WTC11 (cell line): ENCODE measurements around the gene LHPP. TPM values are rescaled to one million over a fixed set of nuclear protein-coding genes. Genes with fewer than 3 reads are reported as not detected.
A peak's percentile ranks its signal among the peaks of the same experiment; 100 is the strongest.

Experiments
- ATAC-seq: fragments of 200-7000 bp; cut with Tn5 transposase; 2 replicates; pipeline ENCODE4 v1.10.0; 2021; ENCODE audit warnings: mild to moderate bottlenecking, moderate library complexity
- CTCF ChIA-PET: fragments of 300-600 bp; sonication (Branson Sonifier 250); formaldehyde crosslinking; loops from one replicate; lab custom pipeline; 2021; ENCODE audit warnings: antibody characterized with exemption; lab: Charles Lee
- POLR2A ChIA-PET: fragments of 350-600 bp; sonication (Branson Sonifier 250); formaldehyde crosslinking; loops from one replicate; lab custom pipeline; 2021; ENCODE audit warnings: antibody characterized with exemption; lab: Charles Lee
- DNase-seq: peaks from one replicate; pipeline ENCODE4 v3.0.0; 2021; ENCODE audit warnings: low spot score
- H3K27ac Mint-ChIP-seq: 2 replicates; pipeline ENCODE4 v1.8.0; 2021; ENCODE audit warnings: mixed read lengths
- H3K27me3 Mint-ChIP-seq: 2 replicates; pipeline ENCODE4 v1.8.0; 2021; ENCODE audit warnings: low read depth, mild to moderate bottlenecking, moderate library complexity, mixed read lengths
- H3K36me3 Mint-ChIP-seq: 2 replicates; pipeline ENCODE4 v1.8.0; 2021; ENCODE audit warnings: mixed read lengths
- H3K4me1 Mint-ChIP-seq: 2 replicates; pipeline ENCODE4 v1.8.0; 2022; ENCODE audit warnings: mixed read lengths
- H3K4me3 Mint-ChIP-seq: 2 replicates; pipeline ENCODE4 v1.8.0; 2021; ENCODE audit warnings: mild to moderate bottlenecking, moderate library complexity, mixed read lengths
- H3K9me3 Mint-ChIP-seq: 2 replicates; pipeline ENCODE4 v1.8.0; 2021; ENCODE audit warnings: mixed read lengths
- ATF2 ChIP-seq: sonication (generic); formaldehyde crosslinking; IDR thresholded peaks from 2 replicates; pipeline ENCODE4 v1.8.1; 2022; ENCODE audit warnings: low read depth, missing genetic modification reagents, borderline replicate concordance
- CBFB ChIP-seq: sonication (generic); formaldehyde crosslinking; IDR thresholded peaks from 2 replicates; pipeline ENCODE4 v1.8.1; 2022; ENCODE audit warnings: mild to moderate bottlenecking, low read depth, missing genetic modification reagents
- ETV6 ChIP-seq: sonication (generic); formaldehyde crosslinking; IDR thresholded peaks from 2 replicates; pipeline ENCODE4 v1.8.1; 2022; ENCODE audit warnings: mild to moderate bottlenecking, missing genetic modification reagents
- GTF2I ChIP-seq: fragments of 250-450 bp; sonication (Bioruptor Pico); conservative IDR thresholded peaks from 2 replicates; pipeline ENCODE4 v1.4.0; 2021; ENCODE audit warnings: mild to moderate bottlenecking
- IRF1 ChIP-seq: sonication (generic); formaldehyde crosslinking; IDR thresholded peaks from 2 replicates; pipeline ENCODE4 v1.8.0; 2023; ENCODE audit warnings: missing genetic modification reagents
- NR3C1 ChIP-seq: sonication (generic); formaldehyde crosslinking; conservative IDR thresholded peaks from 2 replicates; pipeline ENCODE4 v1.8.1; 2023; ENCODE audit warnings: low read depth, mild to moderate bottlenecking, missing genetic modification reagents
- PRDM15 ChIP-seq: sonication (generic); formaldehyde crosslinking; IDR thresholded peaks from 2 replicates; pipeline ENCODE4 v1.8.0; 2022; ENCODE audit warnings: missing genetic modification reagents
- USF2 ChIP-seq: sonication (generic); formaldehyde crosslinking; IDR thresholded peaks from 2 replicates; pipeline ENCODE4 v1.8.1; 2023; ENCODE audit warnings: mild to moderate bottlenecking, missing genetic modification reagents, moderate library complexity
- ZNF121 ChIP-seq: sonication (generic); formaldehyde crosslinking; IDR thresholded peaks from 2 replicates; pipeline ENCODE4 v1.8.0; 2023; ENCODE audit warnings: missing genetic modification reagents
- ZNF532 ChIP-seq: fragments of 250-450 bp; sonication (Bioruptor Pico); IDR thresholded peaks from 2 replicates; pipeline ENCODE4 v1.9.0; 2021; ENCODE audit warnings: mild to moderate bottlenecking, borderline replicate concordance
- total RNA-seq: library from RNA; stranded (reverse); gene quantifications from 3 replicates; pipeline ENCODE4 v1.2.3, GENCODE V29; 2021

The LHPP gene
- total RNA-seq, 1 experiment from 2014 or later = 33.2 TPM

- H3K36me3 Mint-ChIP-seq = 0 out of 2 replicates have a peak, but pooled peaks cover 2% of the 10 kb centered on the region
- H3K4me1 Mint-ChIP-seq = peaks cover 52% of the 10 kb centered on the region
- H3K27me3 Mint-ChIP-seq = peaks cover 5% of the 10 kb centered on the region
- CTCF ChIA-PET = interaction anchor here (1.2 to 3.0 kb wide), 7 partner anchors 10 to 468 kb away, joined by 3 to 32 read pairs (median 5); partner anchors contain the start of gene NKX1-2
- ATAC-seq = no peak
- TF ChIP-seq CBFB = no peak
- peak; percentile 72 for TF ChIP-seq ZNF121 (CRISPR knock-in tag)
- 0 out of 2 replicates have a peak, but pooled peaks have one; percentile 50 for TF ChIP-seq GTF2I (CRISPR knock-in tag)
- POLR2A ChIA-PET = no interaction called here
- DNase-seq = no peak
- peak overlapping the region; percentile 85 for H3K27ac Mint-ChIP-seq
- no peaks in the 10 kb centered on the region for H3K9me3 Mint-ChIP-seq
- peak overlapping the region; percentile 86 for H3K4me3 Mint-ChIP-seq
These were observed 699 bp downstream of the LHPP start for GRCh38 chr10:124462348-124462695.

GRCh38 chr10:124464028-124464965 lies 2.7 kb downstream of the LHPP start:
- no peaks in the 10 kb centered on the region for H3K9me3 Mint-ChIP-seq
- TF ChIP-seq IRF1 (CRISPR knock-in tag) (no peak), ZNF532 (CRISPR knock-in tag) (no peak), USF2 (no peak), ETV6 (CRISPR knock-in tag) (no peak), NR3C1 (CRISPR knock-in tag) (no peak)
- H3K4me1 Mint-ChIP-seq = peaks cover 56% of the 10 kb centered on the region
- peak overlapping the region; percentile 5; the same call in 1 of the 2 replicates for H3K4me3 Mint-ChIP-seq
- no peak for ATAC-seq
- CTCF ChIA-PET = interaction anchor here (0.9 to 1.8 kb wide), 3 partner anchors 11 to 61 kb away, joined by 3 to 7 read pairs (median 6); partner anchors contain the start of gene NKX1-2
- 0 out of 2 replicates have a peak, but pooled peaks cover 2% of the 10 kb centered on the region for H3K36me3 Mint-ChIP-seq
- POLR2A ChIA-PET = interaction anchor here (1.3 kb wide), 1 partner anchor 15 kb away, joined by 4 read pairs; the partner anchor contains the start of gene NKX1-2
- peak overlapping the region; percentile 25 for H3K27ac Mint-ChIP-seq
- DNase-seq = no peak
- H3K27me3 Mint-ChIP-seq = peaks cover 2% of the 10 kb centered on the region

GRCh38 chr10:124465003-124465776 lies 3.6 kb downstream of the LHPP start:
- POLR2A ChIA-PET = interaction anchor here (1.3 kb wide), 1 partner anchor 15 kb away, joined by 4 read pairs; the partner anchor contains the start of gene NKX1-2
- H3K27ac Mint-ChIP-seq = peak overlapping the region; percentile 92
- TF ChIP-seq CBFB (no peak), PRDM15 (0 out of 2 replicates have a peak, but pooled peaks have one; percentile 9), ATF2 (CRISPR knock-in tag) (no peak)
- TF ChIP-seq, all 79 proteins: peak for 1
- peak overlapping the region; percentile 1; the same call in 1 of the 2 replicates for H3K4me3 Mint-ChIP-seq
- peaks cover 58% of the 10 kb centered on the region for H3K4me1 Mint-ChIP-seq
- ATAC-seq (no peak), DNase-seq (no peak)
- H3K9me3 Mint-ChIP-seq = no peaks in the 10 kb centered on the region
- H3K27me3 Mint-ChIP-seq = peaks cover 2% of the 10 kb centered on the region
- H3K36me3 Mint-ChIP-seq = 0 out of 2 replicates have a peak, but pooled peaks cover 2% of the 10 kb centered on the region
- CTCF ChIA-PET = interaction anchor here (0.7 to 1.8 kb wide), 4 partner anchors 12 to 62 kb away, joined by 3 to 7 read pairs (median 4); partner anchors contain the start of gene NKX1-2
